RWPE1 (cell line): ENCODE data around the gene C16orf92.

ENCODE experiments used
- CTCF ChIA-PET: fragments of 350-600 bp; sonication (Branson Sonifier 250); formaldehyde crosslinking; extraction: SDS; loops from one replicate; lab custom pipeline; 2021; lab: Yijun Ruan, JAX
- POLR2A ChIA-PET: fragments of 400-600 bp; formaldehyde crosslinking; extraction: SDS; loops from one replicate; lab custom pipeline; 2020; ENCODE audit warnings: antibody characterized with exemption; ENCODE audit not compliant: low non-redundant PET; lab: Yijun Ruan, JAX
- DNase-seq: peaks from one replicate; pipeline ENCODE4 v3.0.0; 2012; ENCODE audit warnings: low spot score
- H3K27ac ChIP-seq: fragments of 450-650 bp; 2 replicates; pipeline ENCODE4 v1.5.1; 2017
- TF ChIP-seq, protein P1 (sequence below): fragments of 450-650 bp; conservative IDR thresholded peaks from 2 replicates; pipeline ENCODE4 v1.5.1; 2017; ENCODE audit warnings: low read depth, mild to moderate bottlenecking

Gene C16orf92

DNA sequence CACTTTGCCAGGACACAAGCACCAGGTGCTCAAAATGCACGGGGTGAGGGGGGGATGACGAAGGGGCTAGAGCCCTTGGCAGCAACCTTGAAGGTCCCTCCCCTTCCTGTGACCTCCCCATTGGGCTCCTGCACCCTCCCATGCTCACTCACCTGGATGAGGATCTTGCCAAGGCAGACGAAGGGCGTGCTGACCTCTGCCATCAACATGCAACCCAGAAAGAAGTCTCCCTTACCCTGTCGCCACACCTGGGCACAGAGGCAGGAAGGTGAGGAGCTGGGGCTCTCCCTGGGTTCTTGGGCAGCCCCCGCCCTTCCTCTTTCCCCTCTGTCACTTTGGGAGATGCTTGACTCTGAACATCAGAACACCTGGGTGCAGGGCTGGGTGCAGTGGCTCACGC, 2.6 kb downstream of the C16orf92 start:
- H3K27ac ChIP-seq: no peak overlapping the region
- POLR2A ChIA-PET: no interaction called here
- CTCF ChIA-PET: no interaction called here
- TF ChIP-seq, protein P1, sequence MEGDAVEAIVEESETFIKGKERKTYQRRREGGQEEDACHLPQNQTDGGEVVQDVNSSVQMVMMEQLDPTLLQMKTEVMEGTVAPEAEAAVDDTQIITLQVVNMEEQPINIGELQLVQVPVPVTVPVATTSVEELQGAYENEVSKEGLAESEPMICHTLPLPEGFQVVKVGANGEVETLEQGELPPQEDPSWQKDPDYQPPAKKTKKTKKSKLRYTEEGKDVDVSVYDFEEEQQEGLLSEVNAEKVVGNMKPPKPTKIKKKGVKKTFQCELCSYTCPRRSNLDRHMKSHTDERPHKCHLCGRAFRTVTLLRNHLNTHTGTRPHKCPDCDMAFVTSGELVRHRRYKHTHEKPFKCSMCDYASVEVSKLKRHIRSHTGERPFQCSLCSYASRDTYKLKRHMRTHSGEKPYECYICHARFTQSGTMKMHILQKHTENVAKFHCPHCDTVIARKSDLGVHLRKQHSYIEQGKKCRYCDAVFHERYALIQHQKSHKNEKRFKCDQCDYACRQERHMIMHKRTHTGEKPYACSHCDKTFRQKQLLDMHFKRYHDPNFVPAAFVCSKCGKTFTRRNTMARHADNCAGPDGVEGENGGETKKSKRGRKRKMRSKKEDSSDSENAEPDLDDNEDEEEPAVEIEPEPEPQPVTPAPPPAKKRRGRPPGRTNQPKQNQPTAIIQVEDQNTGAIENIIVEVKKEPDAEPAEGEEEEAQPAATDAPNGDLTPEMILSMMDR: no peak
- DNase-seq: no peak

DNA sequence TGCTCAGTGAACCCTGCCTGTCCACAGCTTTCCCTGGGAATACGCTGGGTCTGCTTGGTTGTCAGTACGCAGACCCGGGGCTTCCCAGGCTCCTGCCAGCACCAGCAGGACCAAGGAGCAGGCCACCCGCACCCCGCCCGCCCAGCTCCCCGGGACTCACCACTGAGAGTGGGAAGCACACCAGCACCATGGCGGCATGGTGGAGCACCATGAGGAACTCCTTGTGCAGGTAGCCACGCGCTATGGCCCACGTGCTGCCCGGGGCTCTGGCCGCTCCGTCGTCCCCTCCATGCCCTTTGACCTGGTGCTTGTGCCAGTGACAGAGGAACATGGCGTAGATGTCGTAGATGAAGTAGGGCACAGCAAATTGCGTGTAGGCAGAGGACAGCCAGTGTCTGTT, 3.5 kb downstream of the C16orf92 start:
- no peak overlapping the region for H3K27ac ChIP-seq
- ChIA-PET POLR2A (no interaction called here), CTCF (no interaction called here)
- DNase-seq: no peak
- TF ChIP-seq, protein P1: no peak

DNA sequence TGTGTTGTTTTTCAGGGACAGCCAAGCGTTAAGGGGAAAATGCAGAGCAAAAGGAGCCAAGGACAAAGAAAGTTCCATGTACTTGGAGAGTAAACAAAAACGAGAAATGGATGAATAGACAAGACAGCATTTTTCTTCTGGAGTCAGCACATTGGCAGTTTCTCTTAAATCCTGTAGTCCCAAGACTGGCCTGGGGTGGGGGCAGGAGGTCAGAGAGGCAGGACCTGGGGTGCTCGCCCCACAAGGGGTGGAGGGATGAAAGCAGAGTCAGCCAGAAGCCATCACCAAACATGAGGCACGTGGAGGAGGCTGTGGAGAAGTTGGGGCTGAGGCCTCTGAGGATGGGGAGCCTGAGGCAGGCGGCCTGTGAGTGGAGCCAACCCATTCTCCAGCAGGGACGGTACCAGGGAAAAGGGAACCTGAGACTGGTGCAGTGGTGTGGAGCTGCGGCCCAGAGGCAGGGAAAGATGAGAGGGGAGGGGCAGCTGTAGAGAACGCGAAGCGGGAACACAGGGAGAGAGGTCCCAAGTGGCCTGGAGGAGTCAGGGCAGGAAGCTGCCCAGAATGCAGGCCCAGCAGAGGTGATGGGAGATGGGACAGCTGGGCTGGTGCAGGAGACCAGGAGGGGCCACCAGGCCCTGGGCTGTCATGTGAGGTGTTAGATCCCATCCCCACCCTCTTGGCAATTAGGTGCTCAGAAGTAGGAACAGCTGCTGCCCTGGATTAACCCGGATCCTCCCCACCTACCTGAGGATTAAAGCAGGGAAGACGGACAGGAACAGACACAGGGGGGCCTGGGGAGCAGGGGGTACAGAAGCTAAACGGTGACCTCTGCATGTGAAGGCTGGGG, 4.8 kb downstream of the C16orf92 start:
- no peak for DNase-seq
- no peak overlapping the region for H3K27ac ChIP-seq
- CTCF ChIA-PET: interaction anchor here (0.6 kb wide), 1 partner anchor 333 kb away, joined by 7 read pairs; no protein-coding TSS in a partner anchor
- TF ChIP-seq, protein P1: no peak
- POLR2A ChIA-PET: interaction anchor here (0.5 kb wide), 1 partner anchor 27 kb away, joined by 4 read pairs; no protein-coding TSS in a partner anchor

DNA sequence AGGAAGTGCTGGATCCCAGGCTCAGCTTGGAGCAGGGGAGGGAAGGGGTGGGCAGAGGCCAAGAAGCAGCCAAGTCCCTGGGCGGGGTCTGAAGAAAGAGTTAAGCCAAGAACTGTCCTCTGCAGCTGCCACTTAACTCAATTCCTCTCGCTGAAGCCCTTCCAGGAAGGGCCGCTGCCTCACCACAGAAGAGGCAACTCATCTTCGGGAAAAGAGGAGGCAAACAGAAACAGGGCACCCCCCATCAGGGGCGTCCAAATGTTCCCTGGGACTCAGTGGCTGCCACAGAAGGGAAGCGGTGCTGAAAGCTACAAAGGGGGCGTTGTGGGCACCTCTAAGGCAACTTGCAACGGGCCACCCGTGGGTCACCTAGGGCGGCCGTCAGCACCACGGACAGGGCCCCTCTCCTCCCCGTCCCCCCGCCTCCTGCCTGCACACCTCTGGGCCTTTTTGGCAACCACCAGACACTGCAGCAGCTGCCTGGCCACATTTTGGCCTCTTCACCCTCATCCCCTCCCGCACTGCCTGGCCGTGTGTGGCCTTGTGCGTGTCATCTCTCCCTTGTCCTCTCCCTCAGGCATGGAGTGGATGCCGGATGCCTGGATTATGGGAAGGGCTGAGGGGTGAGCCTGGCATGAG, 5.6 kb downstream of the C16orf92 start:
- H3K27ac ChIP-seq: no peak overlapping the region
- CTCF ChIA-PET: no interaction called here
- TF ChIP-seq, protein P1: no peak
- POLR2A ChIA-PET: no interaction called here
- no peak for DNase-seq

DNA sequence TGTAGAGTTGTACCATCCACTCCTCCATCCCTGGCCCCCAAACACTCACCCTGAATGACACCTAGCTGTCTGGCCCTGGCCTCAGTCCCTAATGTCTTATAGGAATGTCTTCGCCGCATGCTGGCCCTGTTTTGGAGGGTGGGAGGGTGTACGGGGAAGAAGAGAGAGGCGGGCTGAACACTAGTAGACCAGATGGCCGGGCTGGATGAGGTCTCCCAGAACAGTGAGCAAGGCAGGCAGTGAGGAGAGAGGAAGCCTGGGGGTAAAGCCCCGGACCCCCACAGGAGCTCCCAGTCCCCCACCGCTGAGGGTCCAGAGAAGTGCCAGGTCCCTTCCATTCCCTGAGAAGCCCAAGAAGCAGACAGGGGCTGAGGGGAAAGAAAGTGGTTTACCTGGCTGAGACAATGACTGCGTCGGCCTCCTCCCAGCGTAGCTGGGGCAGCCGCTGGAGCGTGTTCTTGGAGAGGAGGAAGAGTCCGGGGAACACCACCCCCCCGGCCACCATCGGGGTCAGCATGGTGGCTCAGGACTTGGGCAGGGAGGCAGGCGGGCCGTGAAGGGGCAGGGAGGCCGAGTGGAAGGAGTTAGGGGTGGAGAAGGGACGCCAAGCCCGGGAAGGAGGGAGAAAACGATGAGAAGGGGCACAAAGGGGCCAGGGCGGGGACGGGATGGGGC, 7.2 kb downstream of the C16orf92 start:
- POLR2A ChIA-PET: no interaction called here
- CTCF ChIA-PET: no interaction called here
- no peak for DNase-seq
- no peak overlapping the region for H3K27ac ChIP-seq
- TF ChIP-seq, protein P1: no peak

DNA sequence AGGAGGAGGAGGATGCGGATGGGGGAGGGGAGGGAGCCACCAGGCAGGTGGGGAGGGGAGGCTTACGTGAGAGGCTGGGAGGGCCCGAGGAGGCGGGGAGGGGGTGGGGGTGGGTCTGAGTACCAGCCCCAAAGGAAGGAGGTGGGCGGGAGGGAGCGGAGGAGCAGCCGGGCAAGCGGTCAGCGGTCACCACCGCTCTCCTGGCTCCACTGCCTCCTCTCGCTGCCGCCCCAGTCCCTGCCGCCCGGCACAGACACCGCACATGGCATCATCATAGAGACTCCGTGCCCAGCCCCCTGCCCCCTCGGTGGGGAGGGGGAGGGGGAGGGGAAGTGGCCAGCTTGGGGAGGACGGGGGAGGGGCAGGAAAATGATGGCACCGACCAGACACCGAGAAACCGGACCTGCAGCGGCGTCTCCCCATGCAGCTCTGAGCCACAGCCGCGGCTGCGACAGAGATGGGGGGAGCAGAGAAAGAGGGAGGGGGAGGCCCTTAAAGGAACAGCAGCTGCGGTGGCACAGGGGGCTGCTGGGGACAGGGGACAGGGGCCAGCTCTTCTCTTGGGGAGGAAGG, 7.9 kb downstream of the C16orf92 start, which contains the start of gene TLCD3B:
TSS of gene TLCD3B (minus strand) at position 431 of the 573 bp plus-strand sequence. CDS start 744 bp downstream, outside the sequence.
- ChIA-PET CTCF (interaction anchor here (0.8 to 1.4 kb wide), 2 partner anchors 22 to 223 kb away, joined by 3 to 4 read pairs; a partner anchor contains a TSS), POLR2A (no interaction called here)
- DNase-seq: no peak
- TF ChIP-seq, protein P1: no peak
- no peak within 1 kb of the TSS for H3K27ac ChIP-seq
